Adrenal gland (tissue), 5 donors: ENCODE results near the gene FAM149B1.

ENCODE experiments used
- POLR2A ChIP-seq, 2 donors: fragments of 450-650 bp; IDR thresholded peaks; one replicate each; pipeline ENCODE4 v1.6.1; 2017; ENCODE audit warnings: antibody characterized with exemption in 2 of 2, mild to moderate bottlenecking in 2 of 2, moderate library complexity in 1 of 2
- TF ChIP-seq, protein P1 (sequence below), 6 experiments: fragments of 450-650 bp in 4 of 6; fragments of 200-600 bp in 2 of 6; sonication (generic) in 1 of 6; IDR thresholded peaks; 1 replicate in 5 of 6; 2 replicates in 1 of 6; pipeline versions ENCODE4 v1.5.1 to v1.8.0; 2016 to 2021; ENCODE audit warnings: antibody characterized with exemption in 6 of 6, mild to moderate bottlenecking in 2 of 6, moderate library complexity in 1 of 6
- donor health status: DM: no; HTN: no; CAD: no.

DNA sequence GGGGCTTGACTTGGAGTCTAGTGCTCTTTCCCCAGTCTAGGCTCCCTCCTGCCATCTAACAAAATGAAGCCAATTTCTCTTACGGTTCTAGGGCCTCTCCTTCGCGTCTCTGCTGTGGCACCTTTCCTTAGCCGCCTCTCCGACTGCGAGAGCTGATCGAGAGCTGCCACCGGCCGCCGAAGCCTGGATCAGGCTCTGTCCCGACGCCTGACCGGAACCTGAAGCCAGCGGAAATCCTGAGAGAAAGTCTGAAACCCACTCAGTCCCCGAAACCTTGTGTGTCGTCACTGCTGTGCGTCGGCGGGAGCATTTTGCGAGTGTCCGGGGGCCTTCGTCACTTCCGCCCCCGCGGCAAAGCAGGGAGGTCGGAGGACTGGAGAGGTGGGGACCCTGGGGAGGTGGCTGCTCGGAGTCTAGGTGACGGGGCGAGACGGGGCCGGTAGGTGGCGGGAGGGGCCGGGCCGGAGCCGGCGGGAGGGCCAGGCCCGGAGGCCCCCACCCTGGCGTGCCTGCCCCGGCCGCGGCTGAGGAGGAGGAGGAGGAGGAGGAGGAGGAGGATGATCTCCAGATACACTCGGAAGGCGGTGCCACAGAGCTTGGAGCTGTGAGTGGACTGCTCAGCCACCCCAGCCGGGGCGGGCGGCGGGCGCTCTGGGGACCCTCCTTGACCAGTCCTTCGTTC, at the start of gene FAM149B1, which contains the start of gene ECD:
- TF ChIP-seq POLR2A (IDR thresholded peaks at IDR 0.05): peak; percentile 91 to 95
- TF ChIP-seq, protein P1, sequence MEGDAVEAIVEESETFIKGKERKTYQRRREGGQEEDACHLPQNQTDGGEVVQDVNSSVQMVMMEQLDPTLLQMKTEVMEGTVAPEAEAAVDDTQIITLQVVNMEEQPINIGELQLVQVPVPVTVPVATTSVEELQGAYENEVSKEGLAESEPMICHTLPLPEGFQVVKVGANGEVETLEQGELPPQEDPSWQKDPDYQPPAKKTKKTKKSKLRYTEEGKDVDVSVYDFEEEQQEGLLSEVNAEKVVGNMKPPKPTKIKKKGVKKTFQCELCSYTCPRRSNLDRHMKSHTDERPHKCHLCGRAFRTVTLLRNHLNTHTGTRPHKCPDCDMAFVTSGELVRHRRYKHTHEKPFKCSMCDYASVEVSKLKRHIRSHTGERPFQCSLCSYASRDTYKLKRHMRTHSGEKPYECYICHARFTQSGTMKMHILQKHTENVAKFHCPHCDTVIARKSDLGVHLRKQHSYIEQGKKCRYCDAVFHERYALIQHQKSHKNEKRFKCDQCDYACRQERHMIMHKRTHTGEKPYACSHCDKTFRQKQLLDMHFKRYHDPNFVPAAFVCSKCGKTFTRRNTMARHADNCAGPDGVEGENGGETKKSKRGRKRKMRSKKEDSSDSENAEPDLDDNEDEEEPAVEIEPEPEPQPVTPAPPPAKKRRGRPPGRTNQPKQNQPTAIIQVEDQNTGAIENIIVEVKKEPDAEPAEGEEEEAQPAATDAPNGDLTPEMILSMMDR (IDR thresholded peaks at IDR 0.05): peak in 3 of 6 experiments; percentile 9 to 36 (median 25)
